Upper lobe of left lung (tissue), 6 donors: Measurements from ENCODE around the gene HSFX2. TPM values are rescaled to one million over a fixed set of nuclear protein-coding genes. Genes with fewer than 3 reads are reported as not detected.
"Not testable (repeated sequence)": the region's sequence is repeated elsewhere in the genome, so short reads cannot be mapped to it uniquely, and the experiment has no call there.

Experiments used
- ATAC-seq, 2 donors: fragments of 200-7000 bp; cut with Tn5 transposase; one replicate each; pipeline ENCODE4 v1.9.1; 2022; ENCODE audit warnings: mild to moderate bottlenecking in 2 of 2, moderate library complexity in 2 of 2; ENCODE audit not compliant: low FRiP score in 2 of 2
- DNase-seq, 2 donors: peaks; one replicate each; pipeline ENCODE4 v3.0.0-alpha.2; 2019 to 2020
- H3K27ac ChIP-seq, 4 donors: fragments of 200-600 bp; sonication (generic); one replicate each; pipeline ENCODE4 v1.5.1; 2016 to 2019
- H3K27me3 ChIP-seq, 4 donors: fragments of 200-600 bp; sonication (generic); one replicate each; pipeline ENCODE4 v1.5.1; 2017 to 2019
- H3K36me3 ChIP-seq, 4 donors: fragments of 200-600 bp; sonication (generic); one replicate each; pipeline ENCODE4 v1.5.1; 2016 to 2019
- H3K4me1 ChIP-seq, 4 donors: fragments of 200-600 bp; sonication (generic); one replicate each; pipeline ENCODE4 v1.5.1; 2018 to 2019
- H3K4me3 ChIP-seq, 4 donors: fragments of 200-600 bp; sonication (generic); one replicate each; pipeline ENCODE4 v1.5.1; 2017 to 2019; ENCODE audit warnings: mild to moderate bottlenecking in 2 of 4, moderate library complexity in 1 of 4
- H3K9me3 ChIP-seq, 4 donors: fragments of 200-600 bp; sonication (generic); one replicate each; pipeline ENCODE4 v1.5.1; 2018 to 2019
- CTCF ChIP-seq, 6 experiments: fragments of 450-650 bp in 4 of 6; fragments of 200-600 bp in 2 of 6; sonication (generic) in 2 of 6; IDR thresholded peaks; one replicate each; pipeline ENCODE4 v1.5.1; 2016 to 2019; ENCODE audit warnings: antibody characterized with exemption in 6 of 6
- EP300 ChIP-seq, 4 donors: sonication (generic); formaldehyde crosslinking; IDR thresholded peaks; one replicate each; pipeline ENCODE4 v1.5.1; 2017; ENCODE audit warnings: antibody characterized with exemption in 4 of 4, control low read depth in 2 of 4
- POLR2A ChIP-seq, 4 donors: fragments of 450-650 bp; IDR thresholded peaks; one replicate each; pipeline ENCODE4 v1.5.1; 2016 to 2017; ENCODE audit warnings: antibody characterized with exemption in 4 of 4, mild to moderate bottlenecking in 2 of 4
- POLR2AphosphoS5 ChIP-seq, 2 donors: sonication (generic); formaldehyde crosslinking; IDR thresholded peaks; one replicate each; pipeline ENCODE4 v1.5.1; 2017; ENCODE audit warnings: antibody characterized with exemption in 2 of 2
- WGBS, 2 donors: methylation state at CpG; one replicate each; pipeline ENCODE4 v1.1.5; 2017 to 2018; 5-methylcytosine and 5-hydroxymethylcytosine counted together
- total RNA-seq, 6 donors: library from RNA; depleted of rRNA in 4 of 6; stranded (reverse); fragments of >200 nt in 4 of 6; gene quantifications; one replicate each; pipeline versions ENCODE4 v1.1.0 to v1.2.1, GENCODE V29; 2016 to 2021
- donor health status: DM: no; HTN: no; CAD: no; lungs with moderate emphysema.
- donor health status: DM: no; HTN: yes; CAD: no; lungs with severe emphysema.

HSFX2 gene
- total RNA-seq, 6 donors from 2014 or later, result 0.24 to 0.49 TPM; not detected in 4

DNA sequence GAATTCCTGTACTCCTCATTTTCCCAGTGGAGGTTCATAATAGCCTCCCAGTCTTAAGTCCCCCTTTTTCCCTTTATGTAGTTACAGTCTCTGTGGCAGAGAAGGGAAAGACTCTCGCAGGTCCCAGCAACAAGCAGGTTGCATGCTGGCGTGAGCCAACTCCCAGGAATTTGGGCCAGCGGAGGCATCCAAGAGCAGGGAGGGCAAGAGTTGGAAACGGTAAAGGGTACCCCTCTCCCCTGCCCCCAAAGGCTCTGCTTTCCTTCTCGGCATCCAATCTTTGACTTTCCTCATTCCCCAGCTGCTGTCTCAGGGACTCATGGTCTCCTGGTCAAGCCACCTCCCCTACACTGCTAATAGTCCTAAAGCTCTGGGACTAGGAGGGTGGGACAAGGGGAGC lies 15.4 kb upstream of the HSFX2 start:
- ATAC-seq (no peak), DNase-seq (no peak)
- no peak overlapping the region for H3K4me3 ChIP-seq
- no peak overlapping the region for H3K27ac ChIP-seq
- H3K36me3 ChIP-seq, result peaks cover 0 to 10% (median 0%) of the 10 kb centered on the region in 4 donors
- no peak for TF ChIP-seq POLR2A (IDR thresholded peaks at IDR 0.05)
- TF ChIP-seq EP300 (IDR thresholded peaks at IDR 0.05), result no peak
- TF ChIP-seq POLR2AphosphoS5 (IDR thresholded peaks at IDR 0.05), result no peak
- no peak for TF ChIP-seq CTCF (IDR thresholded peaks at IDR 0.05)
- H3K4me1 ChIP-seq, result no peaks in the 10 kb centered on the region
- 80 to 90% methylated on average over 4 to 5 of the region's 5 CpGs for WGBS, 2 donors
- no peaks in the 10 kb centered on the region for H3K27me3 ChIP-seq
- H3K9me3 ChIP-seq, result no peaks in the 10 kb centered on the region

GRCh38 chrX:149607699-149608098 lies 12.6 kb upstream of the HSFX2 start:
- no peak for ATAC-seq
- H3K36me3 ChIP-seq, result peaks cover 0 to 16% (median 0%) of the 10 kb centered on the region in 4 donors

GRCh38 chrX:149605248-149605885 lies 10.3 kb upstream of the HSFX2 start:
- 83 to 95% methylated on average over 7 of the region's 7 CpGs for WGBS, 2 donors
- not testable (repeated sequence) for ATAC-seq, H3K4me3 ChIP-seq, DNase-seq, H3K9me3 ChIP-seq, H3K27me3 ChIP-seq, H3K4me1 ChIP-seq, H3K27ac ChIP-seq
- H3K36me3 ChIP-seq, result peaks cover 0 to 17% (median 0%) of the 10 kb centered on the region in 4 donors

More at GRCh38 chrX:149607699-149608098, 12.6 kb upstream of the HSFX2 start:
- Histone ChIP-seq H3K4me1 (no peaks in the 10 kb centered on the region), H3K27ac (no peak overlapping the region), H3K27me3 (no peaks in the 10 kb centered on the region), H3K4me3 (no peak overlapping the region), H3K9me3 (no peaks in the 10 kb centered on the region)
- no peak for DNase-seq
- TF ChIP-seq CTCF (IDR thresholded peaks at IDR 0.05) (no peak), POLR2AphosphoS5 (IDR thresholded peaks at IDR 0.05) (no peak), POLR2A (IDR thresholded peaks at IDR 0.05) (no peak), EP300 (IDR thresholded peaks at IDR 0.05) (no peak)

DNA sequence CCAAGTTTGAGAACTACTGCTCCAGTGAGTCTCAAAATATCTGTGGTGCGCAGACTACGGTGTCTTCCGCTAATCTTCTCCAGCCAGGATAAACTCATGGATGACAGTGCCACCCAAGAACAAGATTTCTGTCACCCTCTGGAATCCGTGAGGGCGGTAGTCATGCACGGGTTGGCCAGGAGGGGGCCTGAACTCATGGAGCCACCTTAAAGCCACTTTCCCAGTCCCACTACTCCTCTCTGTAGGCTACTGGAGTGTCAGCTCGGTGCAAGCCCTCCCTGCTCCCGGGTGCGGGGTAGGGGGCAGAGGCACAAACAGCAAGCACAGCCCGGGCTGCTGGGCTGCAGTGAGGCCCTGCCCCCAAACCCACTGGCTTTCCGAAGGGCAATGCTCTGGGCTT lies 3.5 kb upstream of the HSFX2 start:
- H3K36me3 ChIP-seq, H3K27ac ChIP-seq, H3K4me1 ChIP-seq, H3K27me3 ChIP-seq, DNase-seq, H3K4me3 ChIP-seq, ATAC-seq, H3K9me3 ChIP-seq: not testable (repeated sequence)
- no CpG with 5 or more reads among the region's 11 CpGs for WGBS, 2 donors

GRCh38 chrX:149595943-149596342 lies 829 bp upstream of the HSFX2 start:
- no CpG with 5 or more reads among the region's 7 CpGs for WGBS, 2 donors
- ATAC-seq, result not testable (repeated sequence)

DNA sequence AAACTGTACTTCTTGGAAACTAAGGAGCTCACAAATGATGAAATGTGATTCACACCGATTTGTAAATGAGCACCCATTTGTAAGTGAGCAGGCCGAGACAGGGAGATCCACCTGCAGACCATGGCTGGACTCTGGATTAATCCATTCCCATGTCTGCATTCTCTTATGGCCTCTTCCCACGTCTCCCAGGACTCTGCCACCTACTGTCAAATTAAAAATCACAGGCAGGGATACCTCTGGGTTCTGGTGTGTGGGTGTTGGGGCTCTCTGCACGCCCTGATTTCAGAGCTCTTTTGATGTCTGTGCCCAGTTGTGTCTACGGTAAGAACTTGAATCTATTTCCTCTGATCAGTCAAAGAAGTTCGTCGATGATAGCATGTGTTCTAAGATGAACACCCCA lies 4.1 kb downstream of the HSFX2 start:
- H3K27me3 ChIP-seq, ATAC-seq, H3K27ac ChIP-seq, H3K4me3 ChIP-seq, DNase-seq, H3K9me3 ChIP-seq, H3K36me3 ChIP-seq, H3K4me1 ChIP-seq: not testable (repeated sequence)
- no CpG with 5 or more reads among the region's 7 CpGs for WGBS, 2 donors

More at GRCh38 chrX:149595943-149596342, 829 bp upstream of the HSFX2 start:
- not testable (repeated sequence) for H3K4me3 ChIP-seq, H3K27me3 ChIP-seq, H3K27ac ChIP-seq, H3K9me3 ChIP-seq, DNase-seq, H3K36me3 ChIP-seq, H3K4me1 ChIP-seq

DNA sequence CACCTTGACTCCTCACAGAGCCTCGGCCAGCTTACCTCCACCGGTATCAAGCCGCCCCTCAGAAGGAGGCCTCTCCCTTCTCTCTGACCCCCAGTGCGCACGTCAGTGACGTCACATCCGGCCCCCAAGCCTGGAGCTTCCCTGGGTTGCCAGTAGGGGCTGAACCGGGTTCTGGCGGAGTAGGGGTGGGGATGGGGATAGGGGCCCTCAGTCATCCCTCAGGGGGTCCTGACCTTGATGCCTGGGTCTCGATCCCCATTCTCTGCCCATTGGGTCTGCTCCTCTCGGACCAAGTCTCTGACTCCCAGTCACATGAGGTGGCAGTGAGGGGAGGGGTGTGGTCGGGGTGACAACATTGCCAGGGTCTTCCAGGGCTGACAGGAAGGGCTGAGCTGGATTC lies 7.8 kb downstream of the HSFX2 start, which contains the start of gene MAGEA9B:
MAGEA9B (minus strand) TSS at position 101 of the 400 bp plus-strand sequence. CDS start 4,280 bp downstream, outside the sequence.
- H3K9me3 ChIP-seq, DNase-seq, H3K4me3 ChIP-seq, H3K27ac ChIP-seq, ATAC-seq, H3K36me3 ChIP-seq, H3K4me1 ChIP-seq, H3K27me3 ChIP-seq: not testable (repeated sequence)
- no CpG with 5 or more reads among the region's 12 CpGs for WGBS, 2 donors

GRCh38 chrX:149585631-149586030 lies 9.5 kb downstream of the HSFX2 start:
- 100% methylated on average over 2 of the region's 17 CpGs; no CpG with 5 or more reads in 1 of the 2 donors for WGBS, 2 donors
- not testable (repeated sequence) for H3K27me3 ChIP-seq, H3K36me3 ChIP-seq, DNase-seq, H3K9me3 ChIP-seq, H3K4me1 ChIP-seq, H3K4me3 ChIP-seq, H3K27ac ChIP-seq
- peak in 1 of 2 donors; percentile 28 for ATAC-seq

DNA sequence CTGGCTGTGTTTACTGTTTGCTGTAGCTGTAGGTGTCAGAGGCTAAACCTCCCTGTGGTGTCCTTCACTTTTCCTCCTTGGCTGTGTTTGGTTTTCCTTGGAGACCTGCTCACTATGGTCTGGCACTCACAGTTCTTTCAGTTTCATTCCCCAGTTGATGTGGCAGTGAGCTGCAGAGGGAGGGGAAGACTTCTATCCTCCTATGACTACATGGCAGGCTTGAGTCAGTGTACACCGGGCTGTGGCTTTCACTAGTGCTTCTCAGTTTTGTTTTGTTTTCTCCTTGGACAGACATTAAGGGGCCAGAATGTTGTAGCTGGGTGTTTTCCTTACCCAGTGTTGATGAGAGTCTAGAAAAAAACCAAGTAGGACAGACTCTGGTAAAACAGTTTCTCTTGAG lies 21.7 kb downstream of the HSFX2 start:
- ATAC-seq, DNase-seq, H3K4me3 ChIP-seq, H3K4me1 ChIP-seq, H3K9me3 ChIP-seq, H3K36me3 ChIP-seq, H3K27me3 ChIP-seq, H3K27ac ChIP-seq: not testable (repeated sequence)
- WGBS, 2 donors, result no CpG with 5 or more reads among the region's 1 CpG
